ENCODE results near the gene COL2A1. TPM values are rescaled to one million over a fixed set of nuclear protein-coding genes. Genes with fewer than 3 reads are reported as not detected.

COL2A1 gene
- total RNA-seq, 1 experiment from 2014 or later, result 10.8 TPM

DNA sequence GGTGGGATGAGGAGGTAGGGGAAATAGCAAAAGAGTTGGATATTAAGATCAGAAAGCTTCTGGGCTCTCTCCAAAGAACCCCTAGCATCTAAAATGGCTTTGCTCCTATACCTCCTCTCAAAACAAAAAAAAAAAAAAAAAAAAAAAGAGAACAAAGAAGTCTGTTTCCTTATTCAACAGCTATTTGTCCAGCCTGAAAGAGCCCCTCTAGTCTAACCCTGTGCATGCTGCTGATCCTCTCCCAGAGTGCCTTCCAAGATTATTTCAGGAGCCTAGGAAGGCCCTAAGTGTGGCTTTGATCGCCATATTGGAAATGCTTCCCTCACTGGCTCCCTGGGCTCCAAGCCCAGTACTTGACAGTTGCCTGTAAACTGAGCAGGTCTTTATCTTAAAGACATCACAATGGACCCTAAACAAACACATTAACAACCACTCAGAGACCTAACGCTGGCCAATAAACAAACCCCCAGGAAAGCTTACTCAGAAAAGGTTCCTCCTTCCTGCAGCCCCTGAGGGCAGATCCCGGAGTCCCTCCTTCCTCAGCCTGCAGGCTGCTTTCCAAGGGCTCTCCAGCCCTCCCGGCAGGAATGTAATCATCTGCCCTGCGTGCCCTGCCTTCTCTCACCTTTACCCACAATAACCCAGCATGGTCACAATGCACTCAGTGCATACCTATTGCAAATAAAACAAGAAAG lies 17.4 kb upstream of the COL2A1 start:
- no peaks in the 10 kb centered on the region for H3K79me1 ChIP-seq (ENCODE audit: insufficient read depth, low read depth, low read length, poor library complexity, severe bottlenecking)
- no peaks in the 10 kb centered on the region for H3K4me1 ChIP-seq (ENCODE audit: insufficient read depth, low read length)
- H3K27ac ChIP-seq (ENCODE audit: insufficient read length, low read depth, low read length), result no peak overlapping the region
- H2AK5ac ChIP-seq (ENCODE audit: insufficient read length, low read length), result no peak overlapping the region
- Mint-ChIP-seq H3K36me3 (ENCODE audit: insufficient read depth in 1 of 3, low read depth in 3 of 3) (no peaks in the 10 kb centered on the region; a peak in 1 of 7 replicates), H3K9me3 (peaks cover 0 to 7% of the 10 kb centered on the region in 2 experiments; a peak in 2 of 5 replicates), H3K27ac (0 out of 7 replicates have a peak overlapping the region, but pooled peaks of 1 of the 3 experiments have one; percentile 68), H3K4me3 (peak overlapping the region in 1 of 2 experiments; percentile 49; a peak in 2 of 5 replicates), H3K4me1 (peaks cover 20 to 36% of the 10 kb centered on the region in 2 experiments), H3K27me3 (ENCODE audit: low read depth) (peaks cover 100% of the 10 kb centered on the region)
- H2BK5ac ChIP-seq (ENCODE audit: insufficient read length, low read length), result no peak overlapping the region
- no peak overlapping the region for H3K9ac ChIP-seq (ENCODE audit: extremely low read depth, insufficient read length, low read length)
- H3K4ac ChIP-seq (ENCODE audit: low read depth, low read length), result no peak overlapping the region
- peaks cover 88% of the 10 kb centered on the region for H3K27me3 ChIP-seq (ENCODE audit: insufficient read depth, low read length)
- no peaks in the 10 kb centered on the region for H3K23me2 ChIP-seq (ENCODE audit: insufficient read length, low read depth, low read length, poor library complexity, severe bottlenecking)
- H3T11ph ChIP-seq (ENCODE audit: low read length), result no peak overlapping the region
- no peak overlapping the region for H2BK12ac ChIP-seq (ENCODE audit: insufficient read length, low read depth, low read length)
- peak; percentile 96 for DNase-seq
- no peak overlapping the region for H4K91ac ChIP-seq (ENCODE audit: insufficient read length, low read depth, low read length)
- no peak overlapping the region for H4K8ac ChIP-seq (replicated peaks; ENCODE audit: insufficient read length, low read depth, low read length)
- no peaks in the 10 kb centered on the region for H3K79me2 ChIP-seq (ENCODE audit: insufficient read depth, low read length)
- TF ChIP-seq, protein P1, sequence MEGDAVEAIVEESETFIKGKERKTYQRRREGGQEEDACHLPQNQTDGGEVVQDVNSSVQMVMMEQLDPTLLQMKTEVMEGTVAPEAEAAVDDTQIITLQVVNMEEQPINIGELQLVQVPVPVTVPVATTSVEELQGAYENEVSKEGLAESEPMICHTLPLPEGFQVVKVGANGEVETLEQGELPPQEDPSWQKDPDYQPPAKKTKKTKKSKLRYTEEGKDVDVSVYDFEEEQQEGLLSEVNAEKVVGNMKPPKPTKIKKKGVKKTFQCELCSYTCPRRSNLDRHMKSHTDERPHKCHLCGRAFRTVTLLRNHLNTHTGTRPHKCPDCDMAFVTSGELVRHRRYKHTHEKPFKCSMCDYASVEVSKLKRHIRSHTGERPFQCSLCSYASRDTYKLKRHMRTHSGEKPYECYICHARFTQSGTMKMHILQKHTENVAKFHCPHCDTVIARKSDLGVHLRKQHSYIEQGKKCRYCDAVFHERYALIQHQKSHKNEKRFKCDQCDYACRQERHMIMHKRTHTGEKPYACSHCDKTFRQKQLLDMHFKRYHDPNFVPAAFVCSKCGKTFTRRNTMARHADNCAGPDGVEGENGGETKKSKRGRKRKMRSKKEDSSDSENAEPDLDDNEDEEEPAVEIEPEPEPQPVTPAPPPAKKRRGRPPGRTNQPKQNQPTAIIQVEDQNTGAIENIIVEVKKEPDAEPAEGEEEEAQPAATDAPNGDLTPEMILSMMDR (conservative IDR thresholded peaks at IDR 0.05), result no peak
- H3K4me2 ChIP-seq (ENCODE audit: insufficient read depth, insufficient read length, low read length), result no peak overlapping the region
- H3K14ac ChIP-seq (ENCODE audit: insufficient read depth, low read length), result no peak overlapping the region
- no peak overlapping the region for H3K56ac ChIP-seq (ENCODE audit: insufficient read length, low read depth, low read length)
- no CpG with 5 or more reads among the region's 5 CpGs for WGBS (ENCODE audit: extremely low coverage, insufficient read length, low lambda C conversion rate)
- H3K9me3 ChIP-seq (ENCODE audit: control insufficient read depth, low read depth, low read length), result no peaks in the 10 kb centered on the region
- H4K5ac ChIP-seq (ENCODE audit: insufficient read length, low read depth, low read length), result no peak overlapping the region
- H2BK120ac ChIP-seq (ENCODE audit: low read depth, low read length, poor library complexity, severe bottlenecking), result no peak overlapping the region
- no peak overlapping the region for H3K23ac ChIP-seq (ENCODE audit: insufficient read length, low read depth, low read length)
- no peak overlapping the region for H2AFZ ChIP-seq (ENCODE audit: low read length)
- no peak overlapping the region for H2BK15ac ChIP-seq (ENCODE audit: low read depth, low read length)
- no peaks in the 10 kb centered on the region for H4K20me1 ChIP-seq (ENCODE audit: control insufficient read depth, insufficient read depth, insufficient read length)
- H2BK20ac ChIP-seq (ENCODE audit: low read depth, low read length, poor library complexity, severe bottlenecking), result no peak overlapping the region
- H3K18ac ChIP-seq (ENCODE audit: insufficient read length, low read depth, low read length), result no peak overlapping the region

Data from H9 (cell line).